GM21825 (cell line): ENCODE results near the gene CPLX3.

Source experiments
- ATAC-seq: cut with Tn5 transposase; IDR thresholded peaks from one replicate; pipeline ENCODE4 v1.9.1; 2021; ENCODE audit warnings: mild to moderate bottlenecking, moderate library complexity; ENCODE audit not compliant: unreplicated experiment

The CPLX3 gene

GRCh38 chr15:74788042-74788682 is 38.3 kb upstream of the CPLX3 start:
- no peak for ATAC-seq

- ATAC-seq, result peak; percentile 20
These were observed 37.7 kb upstream of the CPLX3 start for GRCh38 chr15:74788683-74789151.

DNA sequence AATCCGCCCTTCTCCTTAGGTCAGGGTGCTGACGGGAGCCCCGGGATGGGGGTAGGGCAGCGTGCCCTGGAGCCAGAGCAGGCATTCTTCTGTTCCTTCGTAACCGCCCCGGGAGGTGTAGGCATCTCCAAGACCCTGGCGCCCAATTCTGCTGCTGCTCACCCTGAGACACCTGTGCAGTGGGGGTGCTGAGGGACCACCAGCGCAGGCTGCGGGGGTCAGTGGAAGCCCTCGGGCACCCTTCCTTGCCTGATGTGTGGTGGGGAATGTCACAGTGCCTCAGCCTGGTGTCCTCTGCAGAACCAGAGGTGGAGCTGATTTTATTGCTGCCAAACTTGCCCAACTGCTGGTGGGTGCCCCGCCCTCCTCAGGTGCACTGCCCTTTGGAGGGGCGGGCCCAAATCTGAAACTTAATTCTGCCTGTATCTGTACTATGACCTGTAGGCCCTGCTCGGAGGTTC is 37.2 kb upstream of the CPLX3 start:
- no peak for ATAC-seq

- ATAC-seq, result no peak
These were observed 36.7 kb upstream of the CPLX3 start for GRCh38 chr15:74789741-74790079.

GRCh38 chr15:74790080-74790916 is 36.1 kb upstream of the CPLX3 start:
- peak; percentile 20 for ATAC-seq

- ATAC-seq, result no peak
These were observed 35.4 kb upstream of the CPLX3 start for GRCh38 chr15:74791007-74791406.

DNA sequence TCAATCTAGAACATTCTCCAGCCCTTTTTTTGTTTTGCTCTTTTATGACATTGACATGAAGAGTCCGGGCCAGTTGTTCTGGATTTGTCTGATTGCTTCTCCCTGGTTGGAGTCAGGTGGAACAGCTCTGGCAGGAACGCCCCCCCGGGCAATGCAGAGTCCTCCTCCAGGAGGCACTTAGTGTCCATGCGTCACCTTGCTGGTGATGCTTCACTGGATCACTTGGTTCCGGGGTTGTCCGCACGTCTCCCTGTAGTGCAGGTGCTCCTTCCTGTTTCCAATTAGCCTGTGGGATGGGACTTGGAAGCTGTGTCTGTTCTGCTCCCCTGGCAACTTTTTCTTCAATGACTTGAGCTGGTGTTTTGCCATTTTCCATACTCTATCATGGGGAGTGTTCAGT is 34.8 kb upstream of the CPLX3 start:
- no peak for ATAC-seq

DNA sequence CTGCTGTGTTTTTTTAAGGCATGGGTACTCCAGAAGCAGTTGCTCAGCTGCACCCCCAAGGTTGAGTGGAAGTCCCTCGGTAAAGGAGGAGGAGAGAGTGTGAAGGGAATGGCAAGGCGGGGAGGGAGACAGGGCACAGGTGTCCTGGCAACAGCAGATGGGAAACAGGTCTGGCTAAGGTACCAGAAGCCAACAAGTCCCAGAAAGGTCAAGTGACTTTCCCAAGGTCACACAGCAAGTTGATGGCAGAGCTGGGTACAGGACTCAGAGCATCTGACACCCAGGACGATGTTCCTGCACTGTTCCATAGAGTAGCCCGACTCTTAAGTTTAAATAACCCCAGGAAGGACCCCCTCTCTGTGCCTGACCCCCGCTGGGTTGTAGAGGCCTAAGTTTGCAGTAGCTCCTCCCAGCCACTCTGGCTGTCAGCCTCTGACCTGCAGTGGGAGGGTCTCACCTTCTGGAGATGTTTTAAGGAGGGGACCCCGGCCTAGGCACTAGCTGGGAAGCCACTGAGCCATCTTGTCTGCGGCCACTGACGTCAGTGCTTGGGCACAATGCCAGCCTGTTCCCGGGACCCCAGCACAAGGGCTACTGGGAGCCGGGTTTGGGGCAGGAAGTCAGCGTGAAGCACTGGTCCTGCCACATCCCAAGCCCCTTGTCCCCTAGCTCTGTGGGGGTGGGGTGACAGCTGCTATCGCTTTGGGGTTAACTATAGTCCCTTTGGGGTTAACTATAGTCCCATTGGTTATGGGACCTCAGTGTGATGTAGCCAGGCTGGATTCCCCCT is 34.0 kb upstream of the CPLX3 start:
- no peak for ATAC-seq

DNA sequence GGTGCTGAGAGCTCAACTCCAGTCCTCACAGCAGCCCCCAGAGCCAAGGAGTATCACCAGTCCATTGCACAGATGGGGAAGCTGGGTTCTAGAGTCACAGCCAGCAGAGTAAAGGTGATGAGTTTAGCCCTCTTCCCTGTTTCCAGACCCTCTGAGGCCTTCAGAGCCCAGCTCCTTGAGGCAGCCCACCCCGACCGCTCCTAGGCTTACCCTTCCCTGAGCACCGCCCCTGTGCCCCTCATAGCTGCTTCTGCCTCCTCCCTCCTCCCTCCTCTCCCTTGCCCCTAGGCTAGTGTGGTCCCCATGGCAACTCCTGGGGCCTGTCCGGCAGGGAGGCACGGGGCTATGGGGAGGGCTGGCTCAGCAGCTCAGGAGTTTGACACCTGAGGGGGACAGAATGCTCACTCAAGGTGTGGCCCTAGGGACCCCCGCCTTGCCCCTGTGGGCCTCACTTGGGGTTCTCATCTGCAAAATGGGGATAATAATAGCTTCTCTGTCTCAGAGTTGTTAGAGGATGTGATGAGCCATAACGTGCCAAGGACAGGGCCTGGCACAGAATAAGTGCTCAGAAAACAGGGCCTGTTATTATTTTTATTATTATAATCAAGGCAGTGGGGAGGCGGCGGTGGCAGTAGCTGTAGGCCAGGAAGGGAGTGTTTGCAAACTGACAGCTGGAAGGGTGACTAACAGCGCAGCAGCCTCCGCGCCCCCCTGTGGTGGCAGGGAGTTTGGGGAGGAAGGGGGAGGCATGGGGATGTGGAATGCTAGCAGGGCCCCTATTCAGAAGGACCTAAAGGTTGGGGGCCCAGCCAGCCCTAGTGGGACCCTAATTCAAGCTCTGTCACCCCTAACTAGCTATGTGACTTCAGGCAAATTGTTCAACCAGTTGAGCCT is 33.0 kb upstream of the CPLX3 start:
- ATAC-seq, result no peak

GRCh38 chr15:74794248-74794969 is 32.0 kb upstream of the CPLX3 start:
- ATAC-seq, result no peak

GRCh38 chr15:74794970-74795349 is 31.5 kb upstream of the CPLX3 start:
- no peak for ATAC-seq

- ATAC-seq, result no peak
These were observed 30.3 kb upstream of the CPLX3 start for GRCh38 chr15:74795966-74796625.

- ATAC-seq, result no peak
These were observed 27.8 kb upstream of the CPLX3 start for GRCh38 chr15:74798388-74799254.

DNA sequence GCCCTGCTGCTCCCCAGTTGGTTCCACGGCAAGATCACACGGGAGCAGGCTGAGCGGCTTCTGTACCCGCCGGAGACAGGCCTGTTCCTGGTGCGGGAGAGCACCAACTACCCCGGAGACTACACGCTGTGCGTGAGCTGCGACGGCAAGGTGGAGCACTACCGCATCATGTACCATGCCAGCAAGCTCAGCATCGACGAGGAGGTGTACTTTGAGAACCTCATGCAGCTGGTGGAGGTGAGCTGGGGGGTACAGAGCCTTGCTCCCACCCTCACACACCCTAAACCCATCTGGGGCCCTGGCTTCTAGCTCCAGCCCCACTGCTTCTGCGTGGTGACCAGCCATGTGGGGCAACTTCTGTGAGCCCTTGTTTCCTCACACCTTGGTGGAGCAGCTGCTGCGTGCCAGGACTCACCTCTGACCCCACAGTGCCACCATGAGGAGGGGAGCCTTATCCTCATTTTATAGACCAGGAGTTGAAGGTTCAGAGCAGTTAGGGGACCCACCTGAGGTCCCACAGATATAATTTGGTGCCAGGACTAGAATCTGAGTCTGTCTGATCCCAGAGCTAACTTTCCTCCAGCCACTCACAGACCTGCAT is 27.1 kb upstream of the CPLX3 start:
- no peak for ATAC-seq

DNA sequence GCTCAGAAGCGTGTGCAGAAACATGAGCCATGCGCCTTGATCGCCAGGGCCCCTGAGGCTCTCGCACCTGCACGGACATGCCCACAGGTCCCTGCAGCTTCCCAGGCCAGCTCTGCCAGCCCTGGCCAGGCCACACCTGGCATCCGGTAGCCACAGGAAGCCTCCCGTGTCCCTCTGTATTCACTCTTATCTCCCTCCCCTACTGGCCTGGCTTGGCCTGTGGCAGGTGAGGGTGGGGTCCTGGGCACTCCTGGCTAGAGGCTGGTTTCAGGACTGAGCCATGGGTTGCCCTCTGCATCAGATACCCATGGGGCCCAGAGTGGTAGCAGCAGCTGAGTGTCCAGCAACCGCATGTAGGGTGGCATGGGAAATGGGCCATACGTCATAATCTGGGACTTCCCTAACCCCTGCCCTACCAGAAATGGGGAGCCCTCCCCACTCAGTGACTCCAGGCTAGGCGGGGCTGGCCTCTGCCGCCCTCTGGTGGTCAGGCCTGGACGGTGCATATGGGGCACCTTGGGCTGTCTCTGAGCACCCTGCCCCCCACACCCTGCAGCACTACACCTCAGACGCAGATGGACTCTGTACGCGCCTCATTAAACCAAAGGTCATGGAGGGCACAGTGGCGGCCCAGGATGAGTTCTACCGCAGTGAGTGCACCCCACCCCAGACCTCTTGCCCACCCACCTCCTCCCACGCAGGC is 26.4 kb upstream of the CPLX3 start:
- ATAC-seq, result peak; percentile 59

GRCh38 chr15:74800559-74801094 is 25.8 kb upstream of the CPLX3 start:
- ATAC-seq, result no peak

- no peak for ATAC-seq
These were observed 25.0 kb upstream of the CPLX3 start for GRCh38 chr15:74801311-74801997.
